Endothelial cell of umbilical vein (primary cell): ENCODE results near the gene DIP2A. TPM values are rescaled to one million over a fixed set of nuclear protein-coding genes. Genes with fewer than 3 reads are reported as not detected.

Experiments used
- BruUV-seq: library from RNA; stranded (reverse); fragments of 400-500 nt; replicated peaks from 2 replicates; lab custom pipeline; 2021; lab: Mats Ljungman, UMichigan
- CTCF ChIA-PET: fragments of 300-600, 350-600 bp; sonication (Branson Sonifier 250); formaldehyde crosslinking; loops from one replicate; lab custom pipeline; 2021; ENCODE audit warnings: antibody characterized with exemption, inconsistent platforms; lab: Charles Lee
- POLR2A ChIA-PET: fragments of 300-600, 350-600 bp; sonication (Branson Sonifier 250); formaldehyde crosslinking; loops from one replicate; lab custom pipeline; 2021; ENCODE audit warnings: antibody characterized with exemption, inconsistent platforms; lab: Charles Lee
- DNase-seq: peaks from one replicate; pipeline ENCODE4 v3.0.0-alpha.2; 2011; ENCODE audit warnings: low read depth, low spot score
- FAIRE-seq: peaks from 2 replicates; lab custom pipeline; 2011; peaks lifted over from hg19 to GRCh38; lab: Jason Lieb, UNC
- H2AFZ ChIP-seq: 2 replicates; pipeline ENCODE4 v1.6.0; 2012; ENCODE audit warnings: low read depth, low read length, control low read depth, inconsistent platforms
- H3K27ac ChIP-seq: 2 replicates; pipeline ENCODE4 v1.5.1; 2011; ENCODE audit warnings: low read depth, mild to moderate bottlenecking, control low read depth, low read length, moderate library complexity; ENCODE audit not compliant: insufficient read depth
- H3K27me3 ChIP-seq, 2 experiments: 2 replicates each; pipeline versions ENCODE4 v1.6.0 to v1.6.1; 2011; ENCODE audit warnings: low read length in 2 of 2, mixed read lengths in 1 of 2; ENCODE audit not compliant: control insufficient read depth in 2 of 2, insufficient read depth in 2 of 2
- H3K36me3 ChIP-seq, 2 experiments: 2 replicates in 1 of 2; 3 replicates in 1 of 2; pipeline ENCODE4 v1.5.1; 2011; ENCODE audit warnings: low read length in 2 of 2, mild to moderate bottlenecking in 1 of 2, moderate library complexity in 1 of 2; ENCODE audit not compliant: control insufficient read depth in 2 of 2, insufficient read depth in 2 of 2; ENCODE audit errors: extremely low read depth in 1 of 2
- H3K4me1 ChIP-seq: 3 replicates; pipeline ENCODE4 v1.5.1; 2011; ENCODE audit warnings: mild to moderate bottlenecking, low read length; ENCODE audit not compliant: control insufficient read depth, insufficient read depth; ENCODE audit errors: extremely low read depth
- H3K4me2 ChIP-seq: 2 replicates; pipeline ENCODE4 v1.6.1; 2011; ENCODE audit warnings: low read length, control low read depth, mixed read lengths; ENCODE audit not compliant: insufficient read depth
- H3K4me3 ChIP-seq, 3 experiments: fragments of 200-600 bp in 1 of 3; sonication (generic), shearing (Covaris generic) in 1 of 3; replicated peaks in 1 of 3; 2 replicates each; pipeline ENCODE4 v1.5.1; 2011 to 2016; ENCODE audit warnings: control low read depth in 3 of 3, low read length in 3 of 3, mild to moderate bottlenecking in 2 of 3, inconsistent platforms in 1 of 3, low read depth in 1 of 3, moderate library complexity in 1 of 3; ENCODE audit not compliant: insufficient read depth in 1 of 3
- H3K79me2 ChIP-seq: 2 replicates; pipeline ENCODE4 v1.6.0; 2012; ENCODE audit warnings: low read length, inconsistent platforms; ENCODE audit not compliant: control insufficient read depth, insufficient read depth
- H3K9ac ChIP-seq: replicated peaks from 2 replicates; pipeline ENCODE3; 2011; ENCODE audit warnings: low read length, control low read depth; ENCODE audit not compliant: insufficient read depth; ENCODE audit errors: extremely low read depth
- H3K9me1 ChIP-seq: replicated peaks from 3 replicates; pipeline ENCODE4 v1.6.0; 2011; ENCODE audit warnings: mild to moderate bottlenecking, low read length; ENCODE audit not compliant: control insufficient read depth, insufficient read depth; ENCODE audit errors: extremely low read depth
- H3K9me3 ChIP-seq: replicated peaks from 2 replicates; pipeline ENCODE4 v1.5.1; 2012; ENCODE audit warnings: low read length, inconsistent platforms; ENCODE audit not compliant: control insufficient read depth, insufficient read depth
- H4K20me1 ChIP-seq: replicated peaks from 2 replicates; pipeline ENCODE3; 2011; ENCODE audit warnings: mild to moderate bottlenecking, low read length; ENCODE audit not compliant: control insufficient read depth, insufficient read depth; ENCODE audit errors: extremely low read depth
- EZH2 ChIP-seq: IDR thresholded peaks from 2 replicates; pipeline ENCODE4 v1.6.1; 2012; ENCODE audit warnings: borderline replicate concordance, low read depth, mild to moderate bottlenecking, moderate library complexity, low read length, inconsistent platforms; ENCODE audit not compliant: severe bottlenecking
- FOS ChIP-seq: IDR thresholded peaks from 2 replicates; pipeline ENCODE4 v1.6.1; 2011; ENCODE audit warnings: mild to moderate bottlenecking, low read length, moderate library complexity, borderline replicate concordance; ENCODE audit not compliant: insufficient read depth
- GATA2 ChIP-seq: IDR thresholded peaks from 2 replicates; pipeline ENCODE4 v1.7.0; 2011; ENCODE audit warnings: low read depth, mild to moderate bottlenecking, moderate library complexity, mixed read lengths, low read length; ENCODE audit not compliant: insufficient read length, insufficient read depth
- JUN ChIP-seq: IDR thresholded peaks from 2 replicates; pipeline ENCODE4 v1.6.1; 2011; ENCODE audit warnings: borderline replicate concordance, low read depth; ENCODE audit not compliant: insufficient read length, insufficient read depth
- MYC ChIP-seq: IDR thresholded peaks from one replicate; pipeline ENCODE4 v1.6.1; 2011; ENCODE audit warnings: mild to moderate bottlenecking, low read depth, low read length
- POLR2A ChIP-seq: IDR thresholded peaks from 2 replicates; pipeline ENCODE4 v1.6.1; 2012; ENCODE audit warnings: low read depth, mild to moderate bottlenecking, control low read depth, low read length
- POLR2AphosphoS5 ChIP-seq: IDR thresholded peaks from 2 replicates; pipeline ENCODE4 v1.6.1; 2012; ENCODE audit warnings: low read depth, mild to moderate bottlenecking, control low read depth, low read length, moderate library complexity; ENCODE audit not compliant: insufficient read depth
- dilution Hi-C: fragments of 300-500 bp; cut with MboI; formaldehyde crosslinking; loops from one replicate; pipeline ENCODE4 v1.15.0; 2019; ENCODE audit warnings: low sequenced_read_pairs; ENCODE audit not compliant: extremely low pct_ligation_motif_present
- intact Hi-C: fragments of 100-400 bp; cut with micrococcal nuclease; formaldehyde crosslinking; loops from one replicate; pipeline ENCODE4 v1.10.0; 2022
- polyA plus RNA-seq, 4 experiments: library from polyadenylated mRNA; depleted of rRNA in 3 of 4; stranded (reverse) in 3 of 4; unstranded in 1 of 4; fragments of >200 nt; gene quantifications; 2 replicates each; pipeline versions ENCODE4 v1.2.1 to v1.2.3, GENCODE V29; 2011 to 2012; ENCODE audit warnings: missing spikeins in 1 of 4
- total RNA-seq: library from RNA; stranded (reverse); gene quantifications from 2 replicates; pipeline ENCODE4 v1.2.3, GENCODE V29; 2021
- TF ChIP-seq, protein P1 (sequence below): IDR thresholded peaks from 2 replicates; pipeline ENCODE4 v1.6.1; 2011; ENCODE audit not compliant: insufficient read depth, insufficient read length
- TF ChIP-seq, protein P2 (sequence below), 2 donors: IDR thresholded peaks; 1 replicate in 1 of 2; 2 replicates in 1 of 2; pipeline ENCODE4 v1.5.1; 2011; ENCODE audit warnings: low read length in 2 of 2, mild to moderate bottlenecking in 2 of 2, moderate library complexity in 2 of 2, control low read depth in 1 of 2, inconsistent platforms in 1 of 2, low read depth in 1 of 2; ENCODE audit not compliant: insufficient read depth in 1 of 2; ENCODE audit errors: extremely low read depth in 1 of 2

Gene DIP2A
- total and polyA plus RNA-seq, 2 donors (not counting 3 experiments of a cell fraction or from before 2014, with no cell fraction given) = 34.5 to 62.1 TPM

DNA sequence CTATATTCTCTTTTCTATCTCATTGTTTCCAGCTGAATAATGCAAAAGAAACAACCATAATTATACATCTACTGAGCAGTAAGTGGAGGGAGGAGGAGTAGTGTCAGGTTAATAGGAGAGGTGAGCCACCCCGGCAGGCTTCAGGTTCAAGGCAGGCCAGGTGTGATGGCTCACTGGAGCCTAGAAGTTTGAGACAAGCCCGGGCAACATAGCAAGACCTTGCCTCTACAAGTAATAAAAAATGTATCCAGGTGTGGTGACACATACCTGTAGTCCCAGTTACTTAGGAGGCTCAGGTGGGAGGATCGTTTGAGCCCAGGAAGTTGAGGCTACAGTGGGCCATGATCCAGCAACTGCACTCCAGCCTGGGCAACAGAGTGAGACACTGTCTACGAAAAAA lies 1.9 kb upstream of the DIP2A start:
- no peak overlapping the region for H3K9ac ChIP-seq
- intact Hi-C loops = loop anchor here (5.0 kb wide), 1 partner anchor 61 kb away; no protein-coding TSS in a partner anchor
- CTCF ChIA-PET = no interaction called here
- peaks cover 35% of the 10 kb centered on the region for H3K4me1 ChIP-seq
- peaks cover 36% of the 10 kb centered on the region for H3K79me2 ChIP-seq
- no peaks in the 10 kb centered on the region for H3K9me1 ChIP-seq
- no peaks in the 10 kb centered on the region for H3K36me3 ChIP-seq
- H3K4me3 ChIP-seq = no peak overlapping the region
- dilution Hi-C loops = no loop called here
- no peaks in the 10 kb centered on the region for H4K20me1 ChIP-seq
- H3K27ac ChIP-seq = peak overlapping the region; percentile 61
- H3K27me3 ChIP-seq = no peaks in the 10 kb centered on the region
- H3K9me3 ChIP-seq = no peaks in the 10 kb centered on the region
- POLR2A ChIA-PET = no interaction called here
- FAIRE-seq = no peak
- H2AFZ ChIP-seq = no peak overlapping the region
- DNase-seq = no peak
- H3K4me2 ChIP-seq = no peak overlapping the region
- TF ChIP-seq, protein P1, sequence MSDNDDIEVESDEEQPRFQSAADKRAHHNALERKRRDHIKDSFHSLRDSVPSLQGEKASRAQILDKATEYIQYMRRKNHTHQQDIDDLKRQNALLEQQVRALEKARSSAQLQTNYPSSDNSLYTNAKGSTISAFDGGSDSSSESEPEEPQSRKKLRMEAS = no peak
- TF ChIP-seq POLR2AphosphoS5 (no peak), EZH2 (no peak), MYC (no peak), POLR2A (no peak), JUN (no peak), FOS (no peak), GATA2 (no peak)
- TF ChIP-seq, protein P2, sequence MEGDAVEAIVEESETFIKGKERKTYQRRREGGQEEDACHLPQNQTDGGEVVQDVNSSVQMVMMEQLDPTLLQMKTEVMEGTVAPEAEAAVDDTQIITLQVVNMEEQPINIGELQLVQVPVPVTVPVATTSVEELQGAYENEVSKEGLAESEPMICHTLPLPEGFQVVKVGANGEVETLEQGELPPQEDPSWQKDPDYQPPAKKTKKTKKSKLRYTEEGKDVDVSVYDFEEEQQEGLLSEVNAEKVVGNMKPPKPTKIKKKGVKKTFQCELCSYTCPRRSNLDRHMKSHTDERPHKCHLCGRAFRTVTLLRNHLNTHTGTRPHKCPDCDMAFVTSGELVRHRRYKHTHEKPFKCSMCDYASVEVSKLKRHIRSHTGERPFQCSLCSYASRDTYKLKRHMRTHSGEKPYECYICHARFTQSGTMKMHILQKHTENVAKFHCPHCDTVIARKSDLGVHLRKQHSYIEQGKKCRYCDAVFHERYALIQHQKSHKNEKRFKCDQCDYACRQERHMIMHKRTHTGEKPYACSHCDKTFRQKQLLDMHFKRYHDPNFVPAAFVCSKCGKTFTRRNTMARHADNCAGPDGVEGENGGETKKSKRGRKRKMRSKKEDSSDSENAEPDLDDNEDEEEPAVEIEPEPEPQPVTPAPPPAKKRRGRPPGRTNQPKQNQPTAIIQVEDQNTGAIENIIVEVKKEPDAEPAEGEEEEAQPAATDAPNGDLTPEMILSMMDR (IDR thresholded peaks at IDR 0.05; ENCODE audit: extremely low read depth in 1 of 2, insufficient read depth in 1 of 2, low read depth in 1 of 2, low read length in 2 of 2) = no peak
- BruUV-seq = no TSS peak
